Thyroid gland (tissue), 4 donors: Measurements from ENCODE around the gene TALDO1. TPM values are rescaled to one million over a fixed set of nuclear protein-coding genes. Genes with fewer than 3 reads are reported as not detected.

ENCODE experiments used
- DNase-seq, 2 donors: peaks; one replicate each; pipeline ENCODE4 v3.0.0-alpha.2; 2019
- H3K27ac ChIP-seq, 3 donors: fragments of 200-600 bp; sonication (generic); 1 replicate in 2 of 3; 2 replicates in 1 of 3; pipeline ENCODE4 v1.5.1; 2016 to 2019; ENCODE audit warnings: mild to moderate bottlenecking in 1 of 3, moderate library complexity in 1 of 3
- H3K27me3 ChIP-seq: fragments of 200-600 bp; sonication (generic); one replicate; pipeline ENCODE4 v1.5.1; 2019
- H3K36me3 ChIP-seq, 2 donors: fragments of 200-600 bp; sonication (generic); one replicate each; pipeline ENCODE4 v1.5.1; 2016 to 2019
- H3K4me1 ChIP-seq, 2 donors: fragments of 200-600 bp; sonication (generic); one replicate each; pipeline ENCODE4 v1.5.1; 2017 to 2019
- H3K4me3 ChIP-seq, 3 donors: fragments of 200-600 bp; sonication (generic); replicated peaks in 1 of 3; 1 replicate in 2 of 3; 2 replicates in 1 of 3; pipeline ENCODE4 v1.5.1; 2016; ENCODE audit warnings: mild to moderate bottlenecking in 1 of 3
- H3K9me3 ChIP-seq: fragments of 200-600 bp; sonication (generic); one replicate; pipeline ENCODE4 v1.5.1; 2017
- CTCF ChIP-seq, 6 experiments: fragments of 200-600 bp in 3 of 6; fragments of 450-650 bp in 3 of 6; sonication (generic) in 3 of 6; IDR thresholded peaks; one replicate each; pipeline ENCODE4 v1.5.1; 2016 to 2019; ENCODE audit warnings: antibody characterized with exemption in 6 of 6, mild to moderate bottlenecking in 2 of 6, inconsistent platforms in 1 of 6, moderate library complexity in 1 of 6
- POLR2A ChIP-seq, 2 donors: fragments of 450-650 bp; IDR thresholded peaks; one replicate each; pipeline ENCODE4 v1.6.1; 2017; ENCODE audit warnings: antibody characterized with exemption in 2 of 2, mild to moderate bottlenecking in 2 of 2, moderate library complexity in 1 of 2
- WGBS, 2 donors: methylation state at CpG; one replicate each; pipeline ENCODE4 v1.1.5; 2017; 5-methylcytosine and 5-hydroxymethylcytosine counted together
- intact Hi-C: fragments of 100-400 bp; cut with DNase I; formaldehyde crosslinking; loops from one replicate; pipeline ENCODE4 v1.15.1; 2023
- total RNA-seq, 4 donors: library from RNA; depleted of rRNA; stranded (reverse); fragments of >200 nt; gene quantifications; one replicate each; pipeline ENCODE4 v1.2.3, GENCODE V29; 2016

TALDO1 gene
- total RNA-seq, 4 donors from 2014 or later = 300 to 965 (median 558) TPM

DNA sequence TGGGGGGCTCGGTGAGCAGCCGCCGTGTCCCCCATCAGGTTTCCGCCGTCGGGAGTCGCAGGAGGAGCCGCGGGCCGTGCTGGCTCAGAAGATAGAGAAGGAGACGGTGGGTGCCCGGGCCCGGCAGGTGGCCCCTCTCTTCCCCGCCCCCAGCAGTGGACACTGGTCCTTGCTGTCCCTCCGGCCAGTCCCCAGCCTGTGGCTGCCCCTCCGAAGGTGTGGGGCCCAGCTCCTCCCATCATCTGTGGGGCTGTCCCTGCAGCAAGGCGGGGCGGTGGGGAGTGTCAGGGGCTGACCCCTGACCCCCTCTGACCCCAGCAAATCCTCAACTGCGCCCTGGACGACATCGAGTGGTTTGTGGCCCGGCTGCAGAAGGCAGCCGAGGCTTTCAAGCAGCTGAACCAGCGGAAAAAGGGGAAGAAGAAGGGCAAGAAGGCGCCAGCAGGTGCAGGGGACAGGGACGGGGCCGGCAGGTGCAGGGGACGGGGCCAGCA, 26.0 kb upstream of the TALDO1 start:
- intact Hi-C loops = loop anchor here (10.0 kb wide), 1 partner anchor 56 kb away; no protein-coding TSS in a partner anchor
- WGBS, 2 donors = 59 to 68% methylated on average over 14 to 22 of the region's 28 CpGs
- H3K36me3 ChIP-seq = peaks cover 25% of the 10 kb centered on the region in 2 donors
- no peaks in the 10 kb centered on the region for H3K9me3 ChIP-seq
- no peak overlapping the region for H3K4me3 ChIP-seq
- H3K27ac ChIP-seq = no peak overlapping the region
- TF ChIP-seq POLR2A (IDR thresholded peaks at IDR 0.05) (no peak), CTCF (IDR thresholded peaks at IDR 0.05) (no peak)
- H3K27me3 ChIP-seq = no peaks in the 10 kb centered on the region
- peaks cover 9 to 11% of the 10 kb centered on the region in 2 donors for H3K4me1 ChIP-seq
- no peak for DNase-seq

DNA sequence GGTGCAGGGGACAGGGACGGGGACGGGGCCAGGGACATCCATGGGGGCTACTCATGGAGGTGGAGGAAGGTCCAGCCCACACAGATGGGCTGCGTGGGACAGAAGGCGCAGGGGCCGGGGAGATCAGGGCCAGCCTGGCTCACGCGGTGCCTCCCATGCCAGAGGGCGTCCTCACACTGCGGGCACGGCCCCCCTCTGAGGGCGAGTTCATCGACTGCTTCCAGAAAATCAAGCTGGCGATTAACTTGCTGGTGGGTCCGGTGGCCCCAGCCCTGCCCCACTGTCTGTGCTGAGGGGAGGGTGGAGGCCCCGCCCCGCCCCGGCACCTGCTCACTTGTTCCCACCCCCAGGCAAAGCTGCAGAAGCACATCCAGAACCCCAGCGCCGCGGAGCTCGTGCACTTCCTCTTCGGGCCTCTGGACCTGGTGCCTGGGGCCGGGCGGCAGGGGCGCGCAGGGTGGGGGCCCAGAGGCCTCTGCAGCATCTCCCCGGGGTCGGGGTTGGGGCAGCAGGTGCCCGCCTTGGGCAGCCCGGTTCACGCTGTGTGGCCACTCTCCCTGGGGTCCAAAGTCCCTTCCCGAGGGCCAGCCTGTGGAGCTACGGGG, 25.4 kb upstream of the TALDO1 start:
- Histone ChIP-seq H3K9me3 (no peaks in the 10 kb centered on the region), H3K27me3 (no peaks in the 10 kb centered on the region), H3K4me1 (peaks cover 14 to 17% of the 10 kb centered on the region in 2 donors), H3K4me3 (no peak overlapping the region), H3K27ac (no peak overlapping the region), H3K36me3 (peaks cover 25% of the 10 kb centered on the region in 2 donors)
- TF ChIP-seq CTCF (IDR thresholded peaks at IDR 0.05) = no peak
- TF ChIP-seq POLR2A (IDR thresholded peaks at IDR 0.05) = no peak
- intact Hi-C loops = loop anchor here (10.0 kb wide), 1 partner anchor 57 kb away; no protein-coding TSS in a partner anchor
- WGBS, 2 donors = 52 to 63% methylated on average over 15 to 20 of the region's 33 CpGs
- DNase-seq = no peak

DNA sequence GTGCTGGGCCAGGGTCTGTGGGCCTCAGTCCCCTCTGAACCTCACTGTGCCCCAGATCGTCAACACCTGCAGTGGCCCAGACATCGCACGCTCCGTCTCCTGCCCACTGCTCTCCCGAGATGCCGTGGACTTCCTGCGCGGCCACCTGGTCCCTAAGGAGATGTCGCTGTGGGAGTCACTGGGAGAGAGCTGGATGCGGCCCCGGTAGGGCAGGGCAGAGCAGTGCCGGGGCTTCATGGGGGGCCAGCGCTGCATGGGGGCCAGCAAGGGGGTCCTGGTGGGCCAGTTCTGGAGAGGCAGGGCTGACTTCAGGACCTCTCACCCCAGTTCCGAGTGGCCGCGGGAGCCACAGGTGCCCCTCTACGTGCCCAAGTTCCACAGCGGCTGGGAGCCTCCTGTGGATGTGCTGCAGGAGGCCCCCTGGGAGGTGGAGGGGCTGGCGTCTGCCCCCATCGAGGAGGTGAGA, 24.9 kb upstream of the TALDO1 start:
- WGBS, 2 donors = 94% methylated on average over 9 of the region's 20 CpGs; no CpG with 5 or more reads in 1 of the 2 donors

GRCh38 chr11:723120-723883, 24.0 kb upstream of the TALDO1 start:
- Histone ChIP-seq H3K36me3 (peaks cover 25% of the 10 kb centered on the region in 2 donors), H3K4me1 (peaks cover 23 to 31% of the 10 kb centered on the region in 2 donors), H3K27ac (no peak overlapping the region), H3K27me3 (no peaks in the 10 kb centered on the region), H3K9me3 (no peaks in the 10 kb centered on the region), H3K4me3 (no peak overlapping the region)
- peak; percentile 45 to 46 for DNase-seq
- intact Hi-C loops = loop anchor here (10.0 kb wide), 1 partner anchor 59 kb away; no protein-coding TSS in a partner anchor
- TF ChIP-seq CTCF (IDR thresholded peaks at IDR 0.05) = peak in 5 of 6 experiments; percentile 31 to 56 (median 49)
- no peak for TF ChIP-seq POLR2A (IDR thresholded peaks at IDR 0.05)
- 52 to 74% methylated on average over 8 of the region's 8 CpGs for WGBS, 2 donors

More for the DNA sequence above, 24.9 kb upstream of the TALDO1 start:
- Histone ChIP-seq H3K4me1 (peaks cover 18 to 22% of the 10 kb centered on the region in 2 donors), H3K4me3 (no peak overlapping the region), H3K27me3 (no peaks in the 10 kb centered on the region), H3K9me3 (no peaks in the 10 kb centered on the region), H3K27ac (no peak overlapping the region), H3K36me3 (peaks cover 25% of the 10 kb centered on the region in 2 donors)
- TF ChIP-seq POLR2A (IDR thresholded peaks at IDR 0.05) (no peak), CTCF (IDR thresholded peaks at IDR 0.05) (no peak)
- intact Hi-C loops = loop anchor here (10.0 kb wide), 1 partner anchor 58 kb away; no protein-coding TSS in a partner anchor
- no peak for DNase-seq
